ENCODE results near the gene HAPSTR1.

Gene HAPSTR1

DNA sequence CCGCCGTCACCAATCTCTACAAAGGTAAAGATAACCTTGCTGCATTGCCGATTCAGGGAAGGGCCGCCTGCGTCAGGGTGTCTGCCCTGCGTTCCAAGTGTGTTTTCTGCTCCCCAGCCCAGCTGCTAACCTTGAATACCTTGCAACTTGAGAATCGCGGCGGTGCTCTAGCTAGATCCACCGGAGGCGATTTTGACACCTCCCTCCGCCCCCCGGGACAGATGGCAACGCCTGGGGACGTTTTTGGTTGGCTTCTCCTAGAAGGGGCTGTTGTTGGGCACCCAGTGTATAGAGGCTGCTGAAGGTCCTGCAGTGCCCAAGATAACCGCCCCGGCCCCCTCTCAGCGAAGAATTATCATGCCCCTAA, 1.5 kb downstream of the HAPSTR1 start:
- ChIA-PET POLR2A (interaction anchor here (0.7 to 3.2 kb wide), 6 partner anchors 9 to 85 kb away, joined by 3 to 76 read pairs (median 4); no protein-coding TSS in a partner anchor), CTCF (interaction anchor here (0.6 to 0.7 kb wide), 2 partner anchors 9 to 159 kb away, joined by 3 to 5 read pairs; no protein-coding TSS in a partner anchor)
- TF ChIP-seq HOXA7 (CRISPR knock-in tag; IDR thresholded peaks at IDR 0.05; ENCODE audit: borderline replicate concordance): no peak
- TF ChIP-seq, protein P1, sequence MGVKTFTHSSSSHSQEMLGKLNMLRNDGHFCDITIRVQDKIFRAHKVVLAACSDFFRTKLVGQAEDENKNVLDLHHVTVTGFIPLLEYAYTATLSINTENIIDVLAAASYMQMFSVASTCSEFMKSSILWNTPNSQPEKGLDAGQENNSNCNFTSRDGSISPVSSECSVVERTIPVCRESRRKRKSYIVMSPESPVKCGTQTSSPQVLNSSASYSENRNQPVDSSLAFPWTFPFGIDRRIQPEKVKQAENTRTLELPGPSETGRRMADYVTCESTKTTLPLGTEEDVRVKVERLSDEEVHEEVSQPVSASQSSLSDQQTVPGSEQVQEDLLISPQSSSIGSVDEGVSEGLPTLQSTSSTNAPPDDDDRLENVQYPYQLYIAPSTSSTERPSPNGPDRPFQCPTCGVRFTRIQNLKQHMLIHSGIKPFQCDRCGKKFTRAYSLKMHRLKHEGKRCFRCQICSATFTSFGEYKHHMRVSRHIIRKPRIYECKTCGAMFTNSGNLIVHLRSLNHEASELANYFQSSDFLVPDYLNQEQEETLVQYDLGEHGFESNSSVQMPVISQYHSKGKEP (tag by site-specific recombination; IDR thresholded peaks at IDR 0.05): no peak
- TF ChIP-seq ZBTB1 (tag by site-specific recombination; IDR thresholded peaks at IDR 0.05): no peak
- peak; percentile 15; the same call in 1 of the 2 replicates for TF ChIP-seq ZBTB17 (tag by site-specific recombination; IDR thresholded peaks at IDR 0.05)
- TF ChIP-seq, protein P2, sequence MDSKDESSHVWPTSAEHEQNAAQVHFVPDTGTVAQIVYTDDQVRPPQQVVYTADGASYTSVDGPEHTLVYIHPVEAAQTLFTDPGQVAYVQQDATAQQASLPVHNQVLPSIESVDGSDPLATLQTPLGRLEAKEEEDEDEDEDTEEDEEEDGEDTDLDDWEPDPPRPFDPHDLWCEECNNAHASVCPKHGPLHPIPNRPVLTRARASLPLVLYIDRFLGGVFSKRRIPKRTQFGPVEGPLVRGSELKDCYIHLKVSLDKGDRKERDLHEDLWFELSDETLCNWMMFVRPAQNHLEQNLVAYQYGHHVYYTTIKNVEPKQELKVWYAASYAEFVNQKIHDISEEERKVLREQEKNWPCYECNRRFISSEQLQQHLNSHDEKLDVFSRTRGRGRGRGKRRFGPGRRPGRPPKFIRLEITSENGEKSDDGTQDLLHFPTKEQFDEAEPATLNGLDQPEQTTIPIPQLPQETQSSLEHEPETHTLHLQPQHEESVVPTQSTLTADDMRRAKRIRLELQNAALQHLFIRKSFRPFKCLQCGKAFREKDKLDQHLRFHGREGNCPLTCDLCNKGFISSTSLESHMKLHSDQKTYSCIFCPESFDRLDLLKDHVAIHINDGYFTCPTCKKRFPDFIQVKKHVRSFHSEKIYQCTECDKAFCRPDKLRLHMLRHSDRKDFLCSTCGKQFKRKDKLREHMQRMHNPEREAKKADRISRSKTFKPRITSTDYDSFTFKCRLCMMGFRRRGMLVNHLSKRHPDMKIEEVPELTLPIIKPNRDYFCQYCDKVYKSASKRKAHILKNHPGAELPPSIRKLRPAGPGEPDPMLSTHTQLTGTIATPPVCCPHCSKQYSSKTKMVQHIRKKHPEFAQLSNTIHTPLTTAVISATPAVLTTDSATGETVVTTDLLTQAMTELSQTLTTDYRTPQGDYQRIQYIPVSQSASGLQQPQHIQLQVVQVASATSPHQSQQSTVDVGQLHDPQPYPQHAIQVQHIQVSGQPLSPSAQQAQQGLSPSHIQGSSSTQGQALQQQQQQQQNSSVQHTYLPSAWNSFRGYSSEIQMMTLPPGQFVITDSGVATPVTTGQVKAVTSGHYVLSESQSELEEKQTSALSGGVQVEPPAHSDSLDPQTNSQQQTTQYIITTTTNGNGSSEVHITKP (tag by site-specific recombination; IDR thresholded peaks at IDR 0.05): peak; percentile 72
- no peak for TF ChIP-seq RBAK (tag by site-specific recombination; IDR thresholded peaks at IDR 0.05)
- TF ChIP-seq ZNF362 (tag by site-specific recombination; IDR thresholded peaks at IDR 0.05): no peak
- TF ChIP-seq AEBP2 (tag by site-specific recombination; IDR thresholded peaks at IDR 0.05; ENCODE audit: borderline replicate concordance): no peak
- no peak for TF ChIP-seq ZNF792 (tag by site-specific recombination; IDR thresholded peaks at IDR 0.05)
- TF ChIP-seq ZNF610 (tag by site-specific recombination; IDR thresholded peaks at IDR 0.05; ENCODE audit: borderline replicate concordance): no peak
- TF ChIP-seq ZNF366 (tag by site-specific recombination; conservative IDR thresholded peaks at IDR 0.05): no peak
- TF ChIP-seq ZFP37 (tag by site-specific recombination; IDR thresholded peaks at IDR 0.05): no peak
- TF ChIP-seq ZNF274 (IDR thresholded peaks at IDR 0.05; ENCODE audit: low read length): no peak
- no peak for TF ChIP-seq ZNF274 (tag by site-specific recombination; IDR thresholded peaks at IDR 0.05; ENCODE audit: borderline replicate concordance)
- TF ChIP-seq KLF1 (tag by site-specific recombination; IDR thresholded peaks at IDR 0.05): no peak
- no peak for TF ChIP-seq ZBTB26 (tag by site-specific recombination; optimal IDR thresholded peaks at IDR 0.05)
- no peak for TF ChIP-seq ZNF324 (tag by site-specific recombination; IDR thresholded peaks at IDR 0.05)
- TF ChIP-seq KLF7 (tag by site-specific recombination; IDR thresholded peaks at IDR 0.05; ENCODE audit: borderline replicate concordance): no peak
- no peak for TF ChIP-seq OVOL3 (tag by site-specific recombination; IDR thresholded peaks at IDR 0.05)
- no peak for TF ChIP-seq SETDB1 (IDR thresholded peaks at IDR 0.05; ENCODE audit: insufficient read length, low read length)
- peak; percentile 8; the same call in 1 of the 2 replicates for TF ChIP-seq ZNF335 (tag by site-specific recombination; conservative IDR thresholded peaks at IDR 0.05)
- no peak for TF ChIP-seq TCF7L2 (IDR thresholded peaks at IDR 0.05; ENCODE audit: borderline replicate concordance, low read depth, low read length)
- TF ChIP-seq ZNF670 (tag by site-specific recombination; IDR thresholded peaks at IDR 0.05; ENCODE audit: low read depth): no peak
- no peak for TF ChIP-seq PRDM1 (tag by site-specific recombination; IDR thresholded peaks at IDR 0.05)
- TF ChIP-seq ZNF639 (tag by site-specific recombination; IDR thresholded peaks at IDR 0.05): no peak
- peak; percentile 71 for TF ChIP-seq ZBTB20 (tag by site-specific recombination; IDR thresholded peaks at IDR 0.05)
- TF ChIP-seq BCL11A (tag by site-specific recombination; IDR thresholded peaks at IDR 0.05; ENCODE audit: low read depth): no peak
- no peak for TF ChIP-seq ELK4 (IDR thresholded peaks at IDR 0.05; ENCODE audit: borderline replicate concordance, low read depth, low read length)

More for the DNA sequence above, 1.5 kb downstream of the HAPSTR1 start:
- H3K4me1 ChIP-seq (ENCODE audit: control insufficient read depth, insufficient read depth, low read length): peaks cover 11% of the 10 kb centered on the region
- peaks cover 13 to 47% of the 10 kb centered on the region in 2 experiments for H3K36me3 ChIP-seq (ENCODE audit: control insufficient read depth in 2 of 2, insufficient read depth in 1 of 2, low read length in 2 of 2)
- H3K9me3 ChIP-seq (ENCODE audit: control insufficient read depth, insufficient read depth, low read depth, low read length): no peaks in the 10 kb centered on the region
- peak overlapping the region; percentile 89 for H3K27ac ChIP-seq (ENCODE audit: extremely low read depth, low read depth, low read length)
- peak overlapping the region; percentile 99 for H3K4me3 ChIP-seq (ENCODE audit: low read depth, low read length)

Measured in HEK293 (cell line).